ENCODE measurements around the gene CRACR2A. TPM values are rescaled to one million over a fixed set of nuclear protein-coding genes. Genes with fewer than 3 reads are reported as not detected.
A peak's percentile ranks its signal among the peaks of the same experiment; 100 is the strongest.

CRACR2A gene
- total and polyA plus RNA-seq, 7 experiments from 2014 or later, result 8.2 to 40.3 (median 31.4) TPM

- ATAC-seq (no peak), DNase-seq (no peak)
- Histone ChIP-seq H3K9me3 (ENCODE audit: control insufficient read depth in 2 of 3, low read length in 3 of 3) (no peaks in the 10 kb centered on the region), H3K36me3 (ENCODE audit: control insufficient read depth in 2 of 3, insufficient read depth in 3 of 3, low read length in 3 of 3) (peaks cover 0 to 39% (median 0%) of the 10 kb centered on the region in 3 experiments), H3K27ac (ENCODE audit: low read depth, low read length) (no peak overlapping the region), H3K27me3 (ENCODE audit: control insufficient read depth in 2 of 2, insufficient read depth in 2 of 2, low read length in 2 of 2) (no peaks in the 10 kb centered on the region), H3K4me1 (ENCODE audit: control insufficient read depth in 2 of 2, insufficient read depth in 2 of 2, low read length in 2 of 2) (no peaks in the 10 kb centered on the region), H3K4me3 (ENCODE audit: low read length) (no peak overlapping the region)
- H3K4me3 Mint-ChIP-seq, result no peak overlapping the region
- H3K4me1 Mint-ChIP-seq, result peaks cover 0 to 14% (median 0%) of the 10 kb centered on the region in 7 donors
- CTCF ChIA-PET, result no interaction called here
- H3K9me3 Mint-ChIP-seq, result no peaks in the 10 kb centered on the region
- peaks cover 14 to 56% (median 20%) of the 10 kb centered on the region in 5 donors for H3K36me3 Mint-ChIP-seq
- no peaks in the 10 kb centered on the region for H3K27me3 Mint-ChIP-seq
- peak overlapping the region in 2 of 9 donors; percentile 36 to 52 for H3K27ac Mint-ChIP-seq
- intact Hi-C loops (cut with micrococcal nuclease), result no loop called here
- POLR2A ChIA-PET, result no interaction called here
Measured at GRCh38 chr12:3683670-3684069, 69.2 kb downstream of the CRACR2A start.

- intact Hi-C loops (cut with micrococcal nuclease), result no loop called here
- no peaks in the 10 kb centered on the region for H3K9me3 ChIP-seq (ENCODE audit: control insufficient read depth in 2 of 3, low read length in 3 of 3)
- H3K27ac Mint-ChIP-seq, result peak overlapping the region in 2 of 9 donors; percentile 3 to 16
- DNase-seq (no peak), ATAC-seq (no peak)
- H3K4me1 ChIP-seq (ENCODE audit: control insufficient read depth in 2 of 2, insufficient read depth in 2 of 2, low read length in 2 of 2), result no peaks in the 10 kb centered on the region
- no peak overlapping the region for H3K4me3 ChIP-seq (ENCODE audit: low read length)
- no peak overlapping the region for H3K27ac ChIP-seq (ENCODE audit: low read depth, low read length)
- ChIA-PET POLR2A (no interaction called here), CTCF (no interaction called here)
- H3K4me3 Mint-ChIP-seq, result no peak overlapping the region
- no peaks in the 10 kb centered on the region for H3K27me3 Mint-ChIP-seq
- H3K27me3 ChIP-seq (ENCODE audit: control insufficient read depth in 2 of 2, insufficient read depth in 2 of 2, low read length in 2 of 2), result no peaks in the 10 kb centered on the region
- H3K9me3 Mint-ChIP-seq, result no peaks in the 10 kb centered on the region
- H3K4me1 Mint-ChIP-seq, result peaks cover 0 to 5% (median 0%) of the 10 kb centered on the region in 7 donors
- H3K36me3 ChIP-seq (ENCODE audit: control insufficient read depth in 2 of 3, insufficient read depth in 3 of 3, low read length in 3 of 3), result peaks cover 0 to 59% (median 7%) of the 10 kb centered on the region in 3 experiments
- H3K36me3 Mint-ChIP-seq, result peaks cover 16 to 66% (median 26%) of the 10 kb centered on the region in 5 donors
Measured at GRCh38 chr12:3681595-3682061, 71.3 kb downstream of the CRACR2A start.

GRCh38 chr12:3680919-3681594 is 71.9 kb downstream of the CRACR2A start:
- Mint-ChIP-seq H3K36me3 (peaks cover 16 to 72% (median 26%) of the 10 kb centered on the region in 5 donors), H3K27ac (peak overlapping the region in 1 of 9 donors; percentile 3), H3K4me1 (peaks cover 0 to 5% (median 0%) of the 10 kb centered on the region in 7 donors), H3K27me3 (no peaks in the 10 kb centered on the region), H3K4me3 (no peak overlapping the region), H3K9me3 (no peaks in the 10 kb centered on the region)
- DNase-seq, result no peak
- Histone ChIP-seq H3K4me3 (ENCODE audit: low read length) (no peak overlapping the region), H3K36me3 (ENCODE audit: control insufficient read depth in 2 of 3, insufficient read depth in 3 of 3, low read length in 3 of 3) (peaks cover 0 to 62% (median 10%) of the 10 kb centered on the region in 3 experiments), H3K4me1 (ENCODE audit: control insufficient read depth in 2 of 2, insufficient read depth in 2 of 2, low read length in 2 of 2) (no peaks in the 10 kb centered on the region), H3K27ac (ENCODE audit: low read depth, low read length) (no peak overlapping the region), H3K27me3 (ENCODE audit: control insufficient read depth in 2 of 2, insufficient read depth in 2 of 2, low read length in 2 of 2) (no peaks in the 10 kb centered on the region), H3K9me3 (ENCODE audit: control insufficient read depth in 2 of 3, low read length in 3 of 3) (no peaks in the 10 kb centered on the region)
- POLR2A ChIA-PET, result no interaction called here
- no peak for ATAC-seq
- intact Hi-C loops (cut with micrococcal nuclease), result no loop called here
- CTCF ChIA-PET, result no interaction called here

DNA sequence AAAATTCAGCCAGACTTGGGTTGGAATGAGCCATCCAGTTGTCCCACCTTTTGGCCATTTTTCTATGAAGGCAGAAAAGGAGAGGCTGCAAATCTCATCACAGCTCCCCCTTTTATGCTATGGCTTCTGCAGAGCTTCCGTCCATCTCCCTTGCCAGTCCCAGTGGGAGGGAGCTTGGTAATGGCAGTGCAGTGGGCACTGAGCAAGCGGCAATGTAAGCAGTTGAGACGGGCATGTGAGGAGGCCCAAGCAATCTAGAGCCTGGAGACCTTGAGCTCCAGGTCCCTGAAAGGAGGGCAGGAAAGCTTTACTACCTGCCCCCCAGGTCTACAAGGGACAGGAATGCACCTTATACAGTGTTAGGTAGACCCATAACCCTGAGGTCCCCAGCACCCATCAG is 73.1 kb downstream of the CRACR2A start:
- peaks cover 0 to 64% (median 10%) of the 10 kb centered on the region in 3 experiments for H3K36me3 ChIP-seq (ENCODE audit: control insufficient read depth in 2 of 3, insufficient read depth in 3 of 3, low read length in 3 of 3)
- H3K27ac Mint-ChIP-seq, result no peak overlapping the region
- POLR2A ChIA-PET, result no interaction called here

GRCh38 chr12:3677609-3678008 is 75.3 kb downstream of the CRACR2A start:
- ChIA-PET POLR2A (no interaction called here), CTCF (no interaction called here)
- Mint-ChIP-seq H3K9me3 (no peaks in the 10 kb centered on the region), H3K4me1 (peaks cover 0 to 7% (median 0%) of the 10 kb centered on the region in 7 donors), H3K4me3 (no peak overlapping the region), H3K27me3 (no peaks in the 10 kb centered on the region), H3K27ac (peak overlapping the region in 2 of 9 donors; percentile 57 to 74), H3K36me3 (peaks cover 25 to 78% (median 28%) of the 10 kb centered on the region in 5 donors)
- ATAC-seq, result no peak
- H3K36me3 ChIP-seq (ENCODE audit: control insufficient read depth in 2 of 3, insufficient read depth in 3 of 3, low read length in 3 of 3), result peaks cover 0 to 78% (median 15%) of the 10 kb centered on the region in 3 experiments
- no peaks in the 10 kb centered on the region for H3K4me1 ChIP-seq (ENCODE audit: control insufficient read depth in 2 of 2, insufficient read depth in 2 of 2, low read length in 2 of 2)
- intact Hi-C loops (cut with micrococcal nuclease), result loop anchor here in 1 of 2 donors (5.0 kb wide), 1 partner anchor 75 kb away; the partner anchor contains the start of gene CRACR2A
- no peak overlapping the region for H3K27ac ChIP-seq (ENCODE audit: low read depth, low read length)
- no peak overlapping the region for H3K4me3 ChIP-seq (ENCODE audit: low read length)
- DNase-seq, result no peak
- no peaks in the 10 kb centered on the region for H3K27me3 ChIP-seq (ENCODE audit: control insufficient read depth in 2 of 2, insufficient read depth in 2 of 2, low read length in 2 of 2)
- H3K9me3 ChIP-seq (ENCODE audit: control insufficient read depth in 2 of 3, low read length in 3 of 3), result no peaks in the 10 kb centered on the region

More for the DNA sequence above, 73.1 kb downstream of the CRACR2A start:
- intact Hi-C loops (cut with micrococcal nuclease), result loop anchor here in 1 of 2 donors (5.0 kb wide), 1 partner anchor 72 kb away; the partner anchor contains the start of gene CRACR2A
- CTCF ChIA-PET, result no interaction called here
- no peaks in the 10 kb centered on the region for H3K4me1 ChIP-seq (ENCODE audit: control insufficient read depth in 2 of 2, insufficient read depth in 2 of 2, low read length in 2 of 2)
- Mint-ChIP-seq H3K27me3 (no peaks in the 10 kb centered on the region), H3K9me3 (no peaks in the 10 kb centered on the region), H3K36me3 (peaks cover 16 to 69% (median 19%) of the 10 kb centered on the region in 5 donors), H3K4me3 (no peak overlapping the region), H3K4me1 (peaks cover 0 to 9% (median 0%) of the 10 kb centered on the region in 7 donors)
- no peaks in the 10 kb centered on the region for H3K27me3 ChIP-seq (ENCODE audit: control insufficient read depth in 2 of 2, insufficient read depth in 2 of 2, low read length in 2 of 2)
- H3K27ac ChIP-seq (ENCODE audit: low read depth, low read length), result no peak overlapping the region
- ATAC-seq (no peak), DNase-seq (no peak)
- no peak overlapping the region for H3K4me3 ChIP-seq (ENCODE audit: low read length)
- H3K9me3 ChIP-seq (ENCODE audit: control insufficient read depth in 2 of 3, low read length in 3 of 3), result no peaks in the 10 kb centered on the region

DNA sequence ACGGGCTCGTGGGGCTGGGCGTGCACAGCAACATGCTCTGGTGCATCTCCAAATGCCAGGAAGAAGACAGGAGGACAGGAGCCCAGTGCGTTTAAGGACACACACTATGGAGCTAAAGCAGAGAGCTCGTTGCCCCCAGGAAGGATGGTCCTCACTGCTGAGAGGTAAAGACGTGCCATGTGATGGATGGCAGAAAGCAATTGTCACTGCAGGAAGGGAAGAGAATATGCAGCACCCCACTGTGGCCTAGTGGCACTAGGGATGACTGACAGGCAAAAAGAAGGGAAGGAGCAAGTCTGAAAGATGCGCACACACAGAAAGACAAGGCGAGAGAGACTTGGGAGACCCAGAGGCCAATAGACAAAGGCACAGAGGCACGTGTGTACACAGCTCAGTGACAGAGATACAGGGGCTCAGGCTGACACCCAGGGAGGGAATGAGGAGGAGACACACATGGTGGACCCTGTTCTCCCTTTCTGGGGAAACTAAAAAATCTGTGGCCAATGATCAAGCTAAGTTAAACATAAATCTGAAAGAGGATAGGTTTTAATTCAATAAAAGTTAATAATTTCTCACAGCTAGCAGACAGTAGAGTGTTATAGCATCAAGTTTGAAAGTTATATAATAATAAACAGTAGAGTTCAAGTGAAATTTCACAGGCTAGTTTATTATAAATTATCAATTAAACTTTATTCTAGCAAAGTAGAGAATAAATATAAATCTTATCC is 78.8 kb downstream of the CRACR2A start:
- H3K4me3 Mint-ChIP-seq, result no peak overlapping the region
- ATAC-seq (no peak), DNase-seq (no peak)
- no peaks in the 10 kb centered on the region for H3K9me3 ChIP-seq (ENCODE audit: control insufficient read depth in 2 of 3, low read length in 3 of 3)
- no peaks in the 10 kb centered on the region for H3K27me3 Mint-ChIP-seq
- H3K4me1 ChIP-seq (ENCODE audit: control insufficient read depth in 2 of 2, insufficient read depth in 2 of 2, low read length in 2 of 2), result no peaks in the 10 kb centered on the region
- peaks cover 0 to 90% (median 15%) of the 10 kb centered on the region in 3 experiments for H3K36me3 ChIP-seq (ENCODE audit: control insufficient read depth in 2 of 3, insufficient read depth in 3 of 3, low read length in 3 of 3)
- POLR2A ChIA-PET, result no interaction called here
- H3K27me3 ChIP-seq (ENCODE audit: control insufficient read depth in 2 of 2, insufficient read depth in 2 of 2, low read length in 2 of 2), result no peaks in the 10 kb centered on the region
- H3K36me3 Mint-ChIP-seq, result peaks cover 18 to 74% (median 29%) of the 10 kb centered on the region in 5 donors
- H3K4me1 Mint-ChIP-seq, result peaks cover 0 to 19% (median 0%) of the 10 kb centered on the region in 7 donors
- H3K27ac Mint-ChIP-seq, result peak overlapping the region in 2 of 9 donors; percentile 27 to 58
- intact Hi-C loops (cut with micrococcal nuclease), result no loop called here
- no peaks in the 10 kb centered on the region for H3K9me3 Mint-ChIP-seq
- no peak overlapping the region for H3K27ac ChIP-seq (ENCODE audit: low read depth, low read length)
- H3K4me3 ChIP-seq (ENCODE audit: low read length), result no peak overlapping the region
- CTCF ChIA-PET, result no interaction called here
